Measurements from ENCODE around the gene NRP2.

Gene NRP2

DNA sequence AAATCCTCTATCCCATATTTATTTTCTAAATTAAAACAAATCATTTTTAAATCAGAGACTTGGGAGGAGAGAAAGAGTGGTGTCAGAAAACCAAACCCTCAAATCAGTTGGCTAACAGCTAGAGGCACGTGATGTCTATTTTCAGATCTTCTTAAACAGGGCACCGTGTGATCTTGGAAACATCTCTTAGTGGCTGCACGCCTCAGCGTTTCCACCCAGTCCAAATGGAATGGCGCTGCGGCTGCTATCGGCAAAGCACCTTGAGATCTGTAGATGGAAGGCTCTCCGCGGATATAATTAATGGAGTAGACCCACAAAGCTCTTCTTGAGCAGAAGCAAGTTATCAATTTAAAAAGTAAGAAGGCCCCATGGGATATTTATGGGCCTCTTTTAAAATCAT lies 50.0 kb downstream of the NRP2 start:
- DNase-seq: no peak

DNA sequence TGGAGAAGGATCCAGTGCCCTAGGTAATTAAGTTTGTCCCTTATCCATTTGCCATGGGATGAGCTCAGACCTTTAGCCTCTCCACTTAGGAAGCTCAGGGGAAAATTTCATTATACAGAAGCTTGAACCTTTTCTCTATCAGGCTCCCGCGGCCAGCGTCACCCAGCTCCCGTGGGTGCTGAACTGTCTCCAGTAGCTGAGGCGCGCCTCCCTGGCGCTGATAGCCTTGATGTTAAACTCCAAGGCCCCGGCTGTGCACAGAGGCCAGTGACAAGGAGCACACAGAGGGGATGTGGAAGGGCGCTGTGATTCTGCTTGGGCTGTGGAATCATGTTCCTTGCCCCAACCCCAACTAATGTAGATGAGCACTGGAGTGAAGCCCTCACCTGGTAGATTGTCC lies 50.8 kb downstream of the NRP2 start:
- DNase-seq: no peak

GRCh38 chr2:205733648-205734047 lies 51.3 kb downstream of the NRP2 start:
- no peak for DNase-seq

GRCh38 chr2:205734436-205735037 lies 52.2 kb downstream of the NRP2 start:
- no peak for DNase-seq

DNA sequence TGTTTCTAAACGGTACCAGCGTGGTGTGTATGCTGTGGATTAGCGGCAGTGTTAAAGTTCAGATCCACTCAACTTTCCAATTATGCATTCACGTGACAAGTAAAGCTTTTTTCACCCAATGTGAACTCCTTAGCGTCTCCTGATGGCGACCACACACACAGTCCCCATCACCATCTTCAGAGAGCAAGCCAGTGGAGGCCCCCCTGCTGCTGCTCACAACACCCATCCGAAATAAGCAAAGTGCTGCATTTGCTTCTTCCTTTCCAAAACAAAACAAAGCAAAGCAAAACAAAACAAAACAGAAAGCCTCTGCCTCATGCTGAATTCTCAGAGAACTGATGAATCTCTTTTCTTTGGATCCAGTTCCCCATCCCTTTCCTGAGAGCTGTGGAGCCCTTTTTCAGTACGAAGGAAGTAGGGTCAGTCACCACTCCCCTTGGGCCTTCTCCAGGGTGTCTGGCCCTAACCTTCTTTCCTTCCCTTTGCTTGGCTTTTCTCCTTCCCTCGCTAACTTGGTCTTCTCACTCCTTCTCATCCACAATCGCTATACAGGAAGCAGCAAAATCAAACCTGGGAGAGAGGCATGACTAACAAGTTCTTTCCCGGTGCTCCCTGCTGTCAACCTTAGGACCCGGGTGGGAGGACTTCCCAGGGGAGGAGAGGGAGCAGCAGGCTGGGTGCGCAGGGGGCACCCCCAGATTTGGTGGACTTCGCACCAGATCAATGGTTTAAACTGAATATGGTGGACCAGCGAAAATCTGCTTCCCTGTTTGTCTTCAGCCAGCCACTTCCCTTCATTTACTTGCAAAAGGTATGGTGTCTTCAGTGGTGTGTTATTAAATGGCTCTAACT lies 56.0 kb downstream of the NRP2 start:
- DNase-seq: no peak

DNA sequence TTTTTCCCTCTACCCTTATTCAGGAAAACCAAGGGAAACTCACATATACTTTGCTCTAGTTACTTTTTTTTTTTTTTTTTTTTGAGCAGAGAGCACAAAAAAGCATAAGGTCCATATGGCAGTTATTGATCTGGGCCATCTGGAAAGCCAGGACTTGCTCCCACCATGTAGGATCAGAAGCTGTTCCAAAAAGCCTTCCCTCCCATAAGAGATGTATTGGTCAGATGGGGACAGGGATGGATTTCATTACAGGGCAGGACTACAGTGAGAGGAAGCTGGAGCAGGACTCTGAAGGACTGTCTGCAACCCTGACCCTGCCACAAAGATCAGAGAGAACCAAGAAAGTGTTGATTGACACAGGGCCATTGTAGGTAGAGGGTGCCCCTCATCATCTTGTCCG lies 57.3 kb downstream of the NRP2 start:
- DNase-seq: no peak

DNA sequence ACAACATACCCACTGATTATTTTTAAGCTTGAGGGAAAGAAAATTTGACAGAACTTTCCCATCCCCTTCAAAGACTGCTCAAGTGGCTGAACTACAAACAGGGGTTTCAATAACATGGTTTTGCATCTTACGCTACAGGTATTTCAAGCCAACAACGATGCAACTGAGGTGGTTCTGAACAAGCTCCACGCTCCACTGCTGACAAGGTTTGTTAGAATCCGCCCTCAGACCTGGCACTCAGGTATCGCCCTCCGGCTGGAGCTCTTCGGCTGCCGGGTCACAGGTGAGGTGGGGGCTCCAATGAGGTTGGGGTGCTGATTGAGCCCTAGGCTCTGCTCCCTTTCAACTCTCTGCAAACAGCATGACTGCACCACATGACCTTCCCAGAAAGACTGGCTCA lies 58.1 kb downstream of the NRP2 start:
- no peak for DNase-seq

DNA sequence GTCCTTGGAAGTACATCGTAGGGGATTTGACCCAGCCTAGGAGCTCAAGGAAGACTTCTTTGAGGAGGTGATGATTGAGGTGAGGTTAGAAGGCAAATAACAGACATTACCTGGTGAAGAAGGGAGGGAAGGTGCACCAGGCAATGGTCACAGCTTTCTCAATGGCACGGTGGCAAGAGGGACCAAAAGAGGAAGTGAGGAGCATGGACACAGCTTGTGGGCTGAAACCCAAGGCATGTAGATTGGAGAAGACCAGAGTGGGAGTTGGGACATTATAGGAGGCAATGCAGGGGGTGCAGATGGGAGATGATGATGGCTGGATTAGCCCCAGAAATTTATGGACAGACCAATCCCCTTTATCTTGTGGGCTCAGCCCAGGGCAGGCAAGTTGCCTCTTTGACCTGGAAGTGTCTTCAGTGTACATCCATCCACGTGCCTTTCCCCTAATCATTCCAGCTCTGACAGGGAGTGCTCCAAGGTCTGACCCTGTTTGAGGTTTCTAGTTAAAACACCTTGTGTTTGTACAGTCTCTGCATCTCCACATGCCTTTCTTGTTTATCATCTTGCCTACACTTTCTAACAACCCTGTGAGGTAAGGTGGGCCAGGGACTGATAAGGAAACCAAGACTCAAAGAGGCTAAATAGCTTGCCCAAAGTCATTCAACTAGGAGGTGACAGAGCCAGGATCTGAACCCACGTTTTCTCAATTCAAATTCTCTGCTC lies 59.1 kb downstream of the NRP2 start:
- no peak for DNase-seq

DNA sequence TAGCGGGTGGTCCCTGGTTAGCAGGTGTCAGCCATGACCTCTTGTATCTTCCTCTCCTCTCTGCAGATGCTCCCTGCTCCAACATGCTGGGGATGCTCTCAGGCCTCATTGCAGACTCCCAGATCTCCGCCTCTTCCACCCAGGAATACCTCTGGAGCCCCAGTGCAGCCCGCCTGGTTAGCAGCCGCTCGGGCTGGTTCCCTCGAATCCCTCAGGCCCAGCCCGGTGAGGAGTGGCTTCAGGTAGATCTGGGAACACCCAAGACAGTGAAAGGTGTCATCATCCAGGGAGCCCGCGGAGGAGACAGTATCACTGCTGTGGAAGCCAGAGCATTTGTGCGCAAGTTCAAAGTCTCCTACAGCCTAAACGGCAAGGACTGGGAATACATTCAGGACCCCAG lies 60.8 kb downstream of the NRP2 start:
- no peak for DNase-seq

GRCh38 chr2:205744074-205744591 lies 61.8 kb downstream of the NRP2 start:
- no peak for DNase-seq

- DNase-seq: no peak
Measured at GRCh38 chr2:205745661-205746419, 63.5 kb downstream of the NRP2 start.

DNA sequence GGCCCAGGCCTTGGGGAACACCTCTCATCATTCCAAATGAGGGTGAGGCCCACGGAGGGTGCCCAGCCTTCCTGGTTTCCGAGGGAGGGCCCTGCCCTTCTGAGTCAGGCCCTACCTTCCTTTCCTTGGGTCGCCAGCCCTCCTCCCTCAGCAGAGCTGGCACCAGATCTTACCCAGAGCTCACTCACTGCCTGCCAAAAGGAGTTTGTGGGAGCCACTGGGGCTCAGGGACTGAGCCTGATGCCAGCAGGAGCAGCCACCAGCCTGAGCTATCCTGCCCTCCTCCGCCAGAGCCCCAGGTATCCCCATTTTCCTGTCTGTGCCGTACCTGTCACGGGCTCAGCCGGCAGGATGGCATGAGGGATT lies 64.1 kb downstream of the NRP2 start:
- DNase-seq: no peak

- DNase-seq: peak; percentile 29
Measured at GRCh38 chr2:205747829-205748386, 65.6 kb downstream of the NRP2 start.

DNA sequence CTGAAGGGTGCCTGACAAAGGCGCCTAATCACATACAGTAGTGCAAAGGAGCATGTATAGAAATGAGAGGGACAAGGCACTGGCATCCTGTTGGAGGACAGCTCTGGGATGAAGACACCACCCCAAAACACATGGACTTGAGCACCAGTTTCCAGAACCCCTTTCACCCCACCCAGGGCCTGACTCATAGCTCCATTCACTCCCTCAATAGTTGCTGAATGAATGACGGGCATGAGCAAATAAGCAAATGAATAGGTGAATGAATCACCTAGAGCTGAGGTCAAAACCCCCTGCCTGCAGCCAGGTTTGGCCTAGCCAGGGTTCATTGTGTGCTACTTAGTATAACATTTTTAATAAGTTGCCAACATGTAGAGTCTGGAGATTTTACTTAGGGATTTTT lies 66.3 kb downstream of the NRP2 start:
- DNase-seq: peak; percentile 30

GRCh38 chr2:205749078-205749477 lies 66.8 kb downstream of the NRP2 start:
- DNase-seq: no peak

DNA sequence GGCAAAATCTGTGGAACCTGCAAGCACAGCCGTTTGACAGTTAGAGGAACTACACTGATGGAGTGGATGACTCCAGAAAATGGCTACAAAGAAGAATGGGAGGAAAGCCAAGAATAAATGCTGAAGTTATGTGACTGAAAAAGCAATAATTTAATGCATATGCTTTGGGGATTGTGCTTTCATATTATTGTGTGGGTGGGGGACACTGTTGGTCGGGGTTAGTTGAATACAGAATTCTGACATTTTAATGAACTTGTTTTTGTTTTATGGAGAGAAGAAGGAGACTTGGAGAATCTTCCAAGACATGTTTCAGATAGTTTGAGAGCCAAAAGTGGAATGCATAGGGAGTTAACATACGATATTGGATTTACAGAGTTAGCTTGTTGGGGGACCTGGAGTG lies 68.5 kb downstream of the NRP2 start:
- no peak for DNase-seq

DNA sequence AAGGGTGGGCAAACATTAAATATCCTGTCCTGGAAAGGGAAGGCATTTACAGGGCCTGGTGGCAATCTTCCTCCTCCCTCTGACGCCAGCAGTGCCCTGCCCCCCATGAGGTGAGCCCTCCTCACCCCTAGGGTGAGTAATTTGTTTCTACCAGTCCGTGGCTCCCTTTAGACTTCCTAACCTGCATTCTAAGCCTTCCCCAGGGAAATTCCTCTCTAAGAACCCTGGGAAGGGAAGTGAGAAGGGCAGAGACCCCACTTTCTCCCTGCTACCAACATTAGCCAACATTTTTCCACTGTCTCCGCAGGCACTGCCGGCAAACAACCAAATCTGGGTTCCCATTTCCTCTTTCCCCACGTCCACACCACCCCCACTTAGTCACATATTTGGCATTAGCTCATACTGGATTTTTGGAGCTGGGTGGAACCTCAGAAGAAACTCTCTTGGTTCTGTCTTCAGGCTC lies 69.3 kb downstream of the NRP2 start:
- no peak for DNase-seq

GRCh38 chr2:205752296-205752820 lies 70.1 kb downstream of the NRP2 start:
- DNase-seq: no peak

GRCh38 chr2:205752924-205753323 lies 70.6 kb downstream of the NRP2 start:
- no peak for DNase-seq

GRCh38 chr2:205754285-205754923 lies 72.1 kb downstream of the NRP2 start:
- DNase-seq: no peak

- DNase-seq: no peak
Measured at GRCh38 chr2:205754924-205755321, 72.6 kb downstream of the NRP2 start.

DNA sequence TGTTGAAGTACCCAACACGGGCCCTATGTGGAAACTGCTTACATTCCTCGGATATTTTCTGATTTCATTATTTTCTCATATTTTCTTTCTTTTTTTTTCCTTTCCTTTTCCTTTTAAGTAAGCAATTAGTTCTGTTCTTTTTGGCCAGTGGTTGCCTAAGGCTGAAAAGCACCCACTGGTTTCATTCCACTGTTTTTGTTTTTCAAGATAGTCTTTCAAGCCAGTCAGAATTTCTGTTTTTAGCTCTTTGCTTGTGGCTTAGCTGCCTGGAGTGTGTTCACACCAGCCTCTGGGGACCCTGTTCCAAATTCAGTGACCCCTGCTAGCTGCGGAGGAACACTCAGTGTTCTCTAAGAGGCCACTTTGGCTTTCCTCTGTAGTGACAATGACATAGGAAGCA lies 73.6 kb downstream of the NRP2 start:
- no peak for DNase-seq

Data from DMS153 (cell line).